Neural progenitor cell (in vitro differentiated cells): ENCODE measurements around the gene RPL12. TPM values are rescaled to one million over a fixed set of nuclear protein-coding genes. Genes with fewer than 3 reads are reported as not detected.
A peak's percentile ranks its signal among the peaks of the same experiment; 100 is the strongest.

Source experiments
- DNase-seq: peaks from one replicate; pipeline ENCODE4 v3.0.0-alpha.2; 2016; ENCODE audit warnings: low spot score
- H2AFZ ChIP-seq: fragments of 200-600 bp; sonication (generic); replicated peaks from 2 replicates; pipeline ENCODE4 v1.6.1; 2016; ENCODE audit warnings: antibody characterized with exemption
- H3F3A ChIP-seq: fragments of 200-600 bp; sonication (generic); 2 replicates; pipeline ENCODE4 v1.6.1; 2016; ENCODE audit warnings: antibody characterized with exemption, low read depth
- H3K27ac ChIP-seq: fragments of 200-600 bp; sonication (generic); 2 replicates; pipeline ENCODE4 v1.5.1; 2016; ENCODE audit warnings: mild to moderate bottlenecking
- H3K27me3 ChIP-seq: fragments of 200-600 bp; sonication (generic); 2 replicates; pipeline ENCODE4 v1.6.1; 2016; ENCODE audit warnings: mild to moderate bottlenecking, moderate library complexity
- H3K36me3 ChIP-seq: fragments of 200-600 bp; sonication (generic); 2 replicates; pipeline ENCODE4 v1.5.1; 2016
- H3K4me1 ChIP-seq: fragments of 200-600 bp; sonication (generic); 2 replicates; pipeline ENCODE4 v1.6.1; 2016; ENCODE audit warnings: mixed run types
- H3K4me2 ChIP-seq: fragments of 200-600 bp; sonication (generic); 2 replicates; pipeline ENCODE4 v1.6.1; 2016
- H3K4me3 ChIP-seq: fragments of 200-600 bp; sonication (generic); 2 replicates; pipeline ENCODE4 v1.5.1; 2016
- H3K79me2 ChIP-seq: fragments of 200-600 bp; sonication (generic); 2 replicates; pipeline ENCODE4 v1.6.1; 2016; ENCODE audit warnings: low read depth
- H3K9ac ChIP-seq: fragments of 200-600 bp; sonication (generic); 2 replicates; pipeline ENCODE4 v1.6.1; 2016
- H3K9me3 ChIP-seq: fragments of 200-600 bp; sonication (generic); 2 replicates; pipeline ENCODE4 v1.5.1; 2016; ENCODE audit warnings: low read depth
- H4K20me1 ChIP-seq: fragments of 200-600 bp; sonication (generic); 2 replicates; pipeline ENCODE4 v1.6.1; 2016; ENCODE audit warnings: low read depth
- H3K27ac Mint-ChIP-seq: 3 replicates; pipeline ENCODE4 v1.8.0; 2021; ENCODE audit warnings: mixed read lengths
- H3K27me3 Mint-ChIP-seq: 2 replicates; pipeline ENCODE4 v1.8.0; 2022; ENCODE audit warnings: low read depth, mild to moderate bottlenecking, inconsistent platforms, moderate library complexity, mixed read lengths; ENCODE audit not compliant: insufficient read depth
- H3K36me3 Mint-ChIP-seq: 3 replicates; pipeline ENCODE4 v1.8.0; 2021; ENCODE audit warnings: mixed read lengths
- H3K4me1 Mint-ChIP-seq: 3 replicates; pipeline ENCODE4 v1.8.0; 2021; ENCODE audit warnings: mixed read lengths
- H3K4me3 Mint-ChIP-seq: 3 replicates; pipeline ENCODE4 v1.8.0; 2021; ENCODE audit warnings: mild to moderate bottlenecking, moderate library complexity, mixed read lengths
- H3K9me3 Mint-ChIP-seq: 3 replicates; pipeline ENCODE4 v1.8.0; 2020; ENCODE audit warnings: mixed read lengths
- CTCF ChIP-seq: fragments of 200-600 bp; sonication (generic); IDR thresholded peaks from 2 replicates; pipeline ENCODE4 v1.5.1; 2017; ENCODE audit warnings: antibody characterized with exemption, mild to moderate bottlenecking
- EZH2 ChIP-seq: fragments of 200-600 bp; sonication (generic); IDR thresholded peaks from 2 replicates; pipeline ENCODE4 v1.6.1; 2017; ENCODE audit warnings: antibody characterized with exemption, mild to moderate bottlenecking, moderate library complexity
- EZH2phosphoT487 ChIP-seq: fragments of 200-600 bp; sonication (generic); IDR thresholded peaks from 2 replicates; pipeline ENCODE4 v1.6.1; 2017; ENCODE audit warnings: antibody characterized with exemption
- total RNA-seq: library from RNA; depleted of rRNA; stranded (reverse); fragments of >200 nt; gene quantifications from 2 replicates; pipeline ENCODE4 v1.2.3, GENCODE V29; 2015; ENCODE audit warnings: low replicate concordance

The RPL12 gene
- total RNA-seq, 1 donor from 2014 or later = 2,064 TPM

DNA sequence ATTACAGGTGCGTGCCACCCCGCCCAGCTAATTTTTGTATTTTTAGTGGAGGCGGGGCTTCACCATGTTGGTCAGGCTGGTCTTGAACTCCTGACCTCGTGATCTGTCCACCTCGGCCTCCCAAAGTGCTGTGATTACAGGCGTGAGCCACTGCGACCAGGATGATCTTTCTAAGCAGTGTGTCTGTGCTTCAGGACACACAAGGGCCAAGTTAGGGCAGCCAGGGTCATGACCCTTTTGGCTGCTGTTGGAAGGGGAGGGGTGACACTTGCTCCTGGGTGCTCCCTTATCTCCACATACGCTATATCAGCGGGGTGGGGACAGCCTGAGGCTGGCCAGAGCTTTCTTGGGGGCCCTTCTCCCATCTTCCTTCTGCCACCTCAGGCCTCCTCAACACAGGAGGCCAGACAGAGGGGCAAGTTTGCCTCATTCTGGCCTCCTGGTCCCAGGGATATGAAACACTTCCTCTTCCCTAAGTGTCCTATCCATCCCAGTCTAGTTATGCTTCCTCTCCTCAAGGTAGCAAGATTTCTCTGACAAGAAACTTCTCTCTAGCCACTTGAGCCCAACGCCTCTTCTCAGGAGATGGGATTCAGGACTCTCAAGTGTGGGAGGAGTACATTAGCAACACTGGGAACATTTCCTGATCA is 28.9 kb downstream of the RPL12 start:
- peak overlapping the region; percentile 77 for H3K9ac ChIP-seq
- peak overlapping the region; percentile 88 for H3K4me2 ChIP-seq
- peaks cover 48% of the 10 kb centered on the region for H3K79me2 ChIP-seq
- Mint-ChIP-seq H3K27me3 (peaks cover 7% of the 10 kb centered on the region), H3K4me1 (peaks cover 40% of the 10 kb centered on the region), H3K9me3 (no peaks in the 10 kb centered on the region), H3K27ac (no peak overlapping the region), H3K4me3 (peak overlapping the region; percentile 100), H3K36me3 (peaks cover 2% of the 10 kb centered on the region)
- H4K20me1 ChIP-seq = no peaks in the 10 kb centered on the region
- no peaks in the 10 kb centered on the region for H3F3A ChIP-seq
- no peaks in the 10 kb centered on the region for H3K36me3 ChIP-seq
- no peak for DNase-seq
- H2AFZ ChIP-seq = no peak overlapping the region
- no peaks in the 10 kb centered on the region for H3K27me3 ChIP-seq
- no peaks in the 10 kb centered on the region for H3K9me3 ChIP-seq
- H3K4me1 ChIP-seq = peaks cover 19% of the 10 kb centered on the region
- no peak overlapping the region for H3K27ac ChIP-seq
- TF ChIP-seq EZH2phosphoT487 (no peak), CTCF (no peak), EZH2 (no peak)
- H3K4me3 ChIP-seq = peak overlapping the region; percentile 92

GRCh38 chr9:127421057-127421456 is 30.1 kb downstream of the RPL12 start:
- Histone ChIP-seq H3K36me3 (no peaks in the 10 kb centered on the region), H3K9me3 (no peaks in the 10 kb centered on the region), H3K4me3 (no peak overlapping the region), H2AFZ (no peak overlapping the region), H3K27me3 (no peaks in the 10 kb centered on the region), H3K27ac (no peak overlapping the region), H3K4me1 (peaks cover 19% of the 10 kb centered on the region), H3K4me2 (no peak overlapping the region), H3K79me2 (peaks cover 36% of the 10 kb centered on the region), H3F3A (no peaks in the 10 kb centered on the region), H3K9ac (no peak overlapping the region), H4K20me1 (no peaks in the 10 kb centered on the region)
- Mint-ChIP-seq H3K4me1 (peaks cover 34% of the 10 kb centered on the region), H3K4me3 (peak overlapping the region; percentile 46), H3K27me3 (peaks cover 10% of the 10 kb centered on the region), H3K9me3 (no peaks in the 10 kb centered on the region), H3K36me3 (peaks cover 2% of the 10 kb centered on the region), H3K27ac (no peak overlapping the region)
- DNase-seq = no peak
- no peak for TF ChIP-seq EZH2phosphoT487
- TF ChIP-seq CTCF = no peak
- no peak for TF ChIP-seq EZH2

- Histone ChIP-seq H3K79me2 (peaks cover 19% of the 10 kb centered on the region), H3K4me3 (no peak overlapping the region), H3K27ac (no peak overlapping the region), H3K36me3 (no peaks in the 10 kb centered on the region), H4K20me1 (no peaks in the 10 kb centered on the region), H3K9me3 (no peaks in the 10 kb centered on the region), H3K4me2 (no peak overlapping the region), H3K4me1 (peaks cover 14% of the 10 kb centered on the region), H2AFZ (no peak overlapping the region), H3K27me3 (no peaks in the 10 kb centered on the region), H3F3A (no peaks in the 10 kb centered on the region), H3K9ac (no peak overlapping the region)
- Mint-ChIP-seq H3K4me3 (no peak overlapping the region), H3K27ac (no peak overlapping the region), H3K4me1 (peaks cover 19% of the 10 kb centered on the region), H3K36me3 (peaks cover 2% of the 10 kb centered on the region), H3K27me3 (peaks cover 10% of the 10 kb centered on the region), H3K9me3 (no peaks in the 10 kb centered on the region)
- DNase-seq = no peak
- TF ChIP-seq EZH2 (no peak), EZH2phosphoT487 (no peak), CTCF (no peak)
Observed at GRCh38 chr9:127419348-127419747, 31.9 kb downstream of the RPL12 start.
